HEK293 (cell line): ENCODE data around the gene ZBTB24.
A peak's percentile ranks its signal among the peaks of the same experiment; 100 is the strongest.
"Not testable (repeated sequence)": the region's sequence is repeated elsewhere in the genome, so short reads cannot be mapped to it uniquely, and the experiment has no call there.

Experiments used
- CTCF ChIA-PET: fragments of 350-600 bp; formaldehyde crosslinking; extraction: SDS; loops from one replicate; lab custom pipeline; 2021; ENCODE audit warnings: antibody characterized with exemption; lab: Yijun Ruan, JAX
- POLR2A ChIA-PET: fragments of 300-600 bp; formaldehyde crosslinking; extraction: SDS; loops from one replicate; lab custom pipeline; 2020; ENCODE audit warnings: antibody characterized with exemption, inconsistent platforms; lab: Yijun Ruan, JAX
- H3K27ac ChIP-seq: fragments of 200-500 bp; sonication (Bioruptor generic); 2 replicates; pipeline ENCODE4 v1.5.1; 2014; ENCODE audit warnings: low read depth, low read length, control low read depth, inconsistent platforms; ENCODE audit errors: extremely low read depth
- H3K36me3 ChIP-seq, 2 experiments: fragments of 200-500 bp in 1 of 2; sonication (Bioruptor generic) in 1 of 2; 1 replicate in 1 of 2; 2 replicates in 1 of 2; pipeline ENCODE4 v1.5.1; 2014 to 2017; ENCODE audit warnings: inconsistent platforms in 2 of 2, low read length in 2 of 2; ENCODE audit not compliant: control insufficient read depth in 2 of 2, insufficient read depth in 1 of 2
- H3K4me1 ChIP-seq: fragments of 200-500 bp; sonication (Bioruptor generic); 2 replicates; pipeline ENCODE4 v1.5.1; 2014; ENCODE audit warnings: mild to moderate bottlenecking, low read length, inconsistent platforms; ENCODE audit not compliant: control insufficient read depth, insufficient read depth
- H3K4me3 ChIP-seq: 2 replicates; pipeline ENCODE4 v1.5.1; 2011; ENCODE audit warnings: low read depth, mild to moderate bottlenecking, control low read depth, low read length, moderate library complexity
- H3K9me3 ChIP-seq: fragments of 200-500 bp; sonication (Bioruptor generic); 2 replicates; pipeline ENCODE4 v1.5.1; 2014; ENCODE audit warnings: low read depth, low read length, inconsistent platforms; ENCODE audit not compliant: control insufficient read depth, insufficient read depth
- ZFHX2 ChIP-seq: fragments of 450-650 bp; formaldehyde crosslinking; conservative IDR thresholded peaks from 2 replicates; pipeline ENCODE4 v1.5.1; 2016; ENCODE audit warnings: missing biosample characterization, missing genetic modification characterization
- ZNF112 ChIP-seq: fragments of 450-650 bp; formaldehyde crosslinking; IDR thresholded peaks from 2 replicates; pipeline ENCODE4 v1.5.0; 2017; ENCODE audit warnings: missing biosample characterization, missing genetic modification characterization
- ZNF121 ChIP-seq: fragments of 450-650 bp; formaldehyde crosslinking; IDR thresholded peaks from 2 replicates; pipeline ENCODE4 v1.5.1; 2016; ENCODE audit warnings: missing biosample characterization, missing genetic modification characterization
- ZNF146 ChIP-seq: fragments of 450-650 bp; formaldehyde crosslinking; IDR thresholded peaks from 2 replicates; pipeline ENCODE4 v1.5.1; 2016; ENCODE audit warnings: missing biosample characterization, missing genetic modification characterization
- ZNF169 ChIP-seq: fragments of 450-650 bp; formaldehyde crosslinking; IDR thresholded peaks from 2 replicates; pipeline ENCODE4 v1.5.1; 2016; ENCODE audit warnings: missing biosample characterization, missing genetic modification characterization
- ZNF23 ChIP-seq: fragments of 450-650 bp; formaldehyde crosslinking; IDR thresholded peaks from 2 replicates; pipeline ENCODE4 v1.5.1; 2016; ENCODE audit warnings: missing biosample characterization, missing genetic modification characterization, borderline replicate concordance
- ZNF664 ChIP-seq: fragments of 450-650 bp; formaldehyde crosslinking; IDR thresholded peaks from 2 replicates; pipeline ENCODE4 v1.5.1; 2016; ENCODE audit warnings: missing biosample characterization, missing genetic modification characterization
- ZNF747 ChIP-seq: fragments of 450-650 bp; formaldehyde crosslinking; IDR thresholded peaks from 2 replicates; pipeline ENCODE4 v1.5.1; 2016; ENCODE audit warnings: missing biosample characterization, missing genetic modification characterization
- ZNF830 ChIP-seq: fragments of 450-650 bp; IDR thresholded peaks from 2 replicates; pipeline ENCODE4 v1.5.0; 2018; ENCODE audit warnings: missing biosample characterization, missing genetic modification characterization, low read depth, mild to moderate bottlenecking, moderate library complexity
- ZNF837 ChIP-seq: fragments of 450-650 bp; formaldehyde crosslinking; IDR thresholded peaks from 2 replicates; pipeline ENCODE4 v1.5.1; 2016; ENCODE audit warnings: missing biosample characterization, missing genetic modification characterization
- TF ChIP-seq, protein P1 (sequence below): fragments of 450-650 bp; formaldehyde crosslinking; IDR thresholded peaks from 2 replicates; pipeline ENCODE4 v1.5.1; 2016; ENCODE audit warnings: missing biosample characterization, missing genetic modification characterization
- TF ChIP-seq, protein P2 (sequence below): fragments of 450-650 bp; formaldehyde crosslinking; IDR thresholded peaks from 2 replicates; pipeline ENCODE4 v1.5.1; 2016; ENCODE audit warnings: missing biosample characterization, missing genetic modification characterization
- TF ChIP-seq, protein P3 (sequence below): fragments of 450-650 bp; formaldehyde crosslinking; IDR thresholded peaks from 2 replicates; pipeline ENCODE4 v1.5.1; 2016; ENCODE audit warnings: missing biosample characterization, missing genetic modification characterization
- TF ChIP-seq, protein P4 (sequence below): fragments of 450-650 bp; formaldehyde crosslinking; IDR thresholded peaks from 2 replicates; pipeline ENCODE4 v1.5.1; 2016; ENCODE audit warnings: missing biosample characterization, missing genetic modification characterization
- TF ChIP-seq, protein P5 (sequence below): fragments of 450-650 bp; formaldehyde crosslinking; IDR thresholded peaks from 2 replicates; pipeline ENCODE4 v1.5.1; 2016; ENCODE audit warnings: missing biosample characterization, missing genetic modification characterization

Gene ZBTB24

DNA sequence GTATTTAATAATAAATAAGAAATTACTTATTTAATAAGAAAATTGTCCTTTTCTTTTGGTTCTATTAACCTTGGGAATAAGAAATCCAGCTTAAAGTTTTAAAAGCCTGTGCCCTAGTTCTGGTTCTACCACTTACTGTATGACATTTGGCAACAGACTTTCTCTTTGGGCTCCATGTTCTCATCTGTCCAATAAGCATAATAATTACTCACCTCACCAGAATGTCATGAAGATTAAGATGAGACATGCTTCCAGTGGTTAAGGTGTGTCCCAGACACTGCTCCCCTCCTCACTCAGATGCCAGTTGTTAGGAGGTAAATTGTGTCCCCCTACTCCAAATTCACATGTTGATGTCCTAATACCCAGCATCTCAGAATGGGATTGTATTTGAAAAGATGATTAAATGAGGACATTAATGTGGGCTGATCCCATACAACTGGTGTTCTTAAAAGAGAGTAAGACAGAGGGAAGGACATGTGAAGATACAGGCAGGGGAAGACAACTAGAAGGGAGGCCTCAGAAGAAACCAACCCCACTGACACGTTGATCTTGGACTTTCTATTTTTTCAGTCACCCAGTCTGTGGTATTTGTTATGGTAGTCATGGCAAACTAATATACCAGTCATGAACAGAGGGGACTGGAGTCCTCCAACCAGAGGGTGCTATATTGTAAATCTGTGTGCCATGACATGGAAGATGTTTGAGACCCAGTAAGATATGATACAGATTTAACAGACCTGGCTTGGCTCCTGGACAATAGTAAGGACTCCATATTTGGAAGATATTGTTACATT, 21.1 kb downstream of the ZBTB24 start:
- no peaks in the 10 kb centered on the region for H3K4me1 ChIP-seq
- TF ChIP-seq, protein P1, sequence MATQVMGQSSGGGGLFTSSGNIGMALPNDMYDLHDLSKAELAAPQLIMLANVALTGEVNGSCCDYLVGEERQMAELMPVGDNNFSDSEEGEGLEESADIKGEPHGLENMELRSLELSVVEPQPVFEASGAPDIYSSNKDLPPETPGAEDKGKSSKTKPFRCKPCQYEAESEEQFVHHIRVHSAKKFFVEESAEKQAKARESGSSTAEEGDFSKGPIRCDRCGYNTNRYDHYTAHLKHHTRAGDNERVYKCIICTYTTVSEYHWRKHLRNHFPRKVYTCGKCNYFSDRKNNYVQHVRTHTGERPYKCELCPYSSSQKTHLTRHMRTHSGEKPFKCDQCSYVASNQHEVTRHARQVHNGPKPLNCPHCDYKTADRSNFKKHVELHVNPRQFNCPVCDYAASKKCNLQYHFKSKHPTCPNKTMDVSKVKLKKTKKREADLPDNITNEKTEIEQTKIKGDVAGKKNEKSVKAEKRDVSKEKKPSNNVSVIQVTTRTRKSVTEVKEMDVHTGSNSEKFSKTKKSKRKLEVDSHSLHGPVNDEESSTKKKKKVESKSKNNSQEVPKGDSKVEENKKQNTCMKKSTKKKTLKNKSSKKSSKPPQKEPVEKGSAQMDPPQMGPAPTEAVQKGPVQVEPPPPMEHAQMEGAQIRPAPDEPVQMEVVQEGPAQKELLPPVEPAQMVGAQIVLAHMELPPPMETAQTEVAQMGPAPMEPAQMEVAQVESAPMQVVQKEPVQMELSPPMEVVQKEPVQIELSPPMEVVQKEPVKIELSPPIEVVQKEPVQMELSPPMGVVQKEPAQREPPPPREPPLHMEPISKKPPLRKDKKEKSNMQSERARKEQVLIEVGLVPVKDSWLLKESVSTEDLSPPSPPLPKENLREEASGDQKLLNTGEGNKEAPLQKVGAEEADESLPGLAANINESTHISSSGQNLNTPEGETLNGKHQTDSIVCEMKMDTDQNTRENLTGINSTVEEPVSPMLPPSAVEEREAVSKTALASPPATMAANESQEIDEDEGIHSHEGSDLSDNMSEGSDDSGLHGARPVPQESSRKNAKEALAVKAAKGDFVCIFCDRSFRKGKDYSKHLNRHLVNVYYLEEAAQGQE (tag by site-specific recombination): no peak
- TF ChIP-seq ZFHX2 (tag by site-specific recombination) (no peak), ZNF830 (no peak), ZNF747 (tag by site-specific recombination) (no peak), ZNF112 (tag by site-specific recombination) (no peak), ZNF23 (tag by site-specific recombination) (no peak), ZNF837 (tag by site-specific recombination) (no peak), ZNF169 (no peak)
- TF ChIP-seq, protein P2, sequence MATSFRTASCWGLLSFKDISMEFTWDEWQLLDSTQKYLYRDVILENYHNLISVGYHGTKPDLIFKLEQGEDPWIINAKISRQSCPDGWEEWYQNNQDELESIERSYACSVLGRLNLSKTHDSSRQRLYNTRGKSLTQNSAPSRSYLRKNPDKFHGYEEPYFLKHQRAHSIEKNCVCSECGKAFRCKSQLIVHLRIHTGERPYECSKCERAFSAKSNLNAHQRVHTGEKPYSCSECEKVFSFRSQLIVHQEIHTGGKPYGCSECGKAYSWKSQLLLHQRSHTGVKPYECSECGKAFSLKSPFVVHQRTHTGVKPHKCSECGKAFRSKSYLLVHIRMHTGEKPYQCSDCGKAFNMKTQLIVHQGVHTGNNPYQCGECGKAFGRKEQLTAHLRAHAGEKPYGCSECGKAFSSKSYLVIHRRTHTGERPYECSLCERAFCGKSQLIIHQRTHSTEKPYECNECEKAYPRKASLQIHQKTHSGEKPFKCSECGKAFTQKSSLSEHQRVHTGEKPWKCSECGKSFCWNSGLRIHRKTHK: no peak
- TF ChIP-seq, all 188 proteins: peak for 0
- H3K27ac ChIP-seq: no peak overlapping the region
- no peaks in the 10 kb centered on the region for H3K9me3 ChIP-seq
- H3K36me3 ChIP-seq: peaks cover 41 to 63% of the 10 kb centered on the region in 2 experiments
- no peak overlapping the region for H3K4me3 ChIP-seq
- POLR2A ChIA-PET: no interaction called here
- CTCF ChIA-PET: interaction anchor here (0.8 to 1.6 kb wide), 3 partner anchors 12 to 23 kb away, joined by 3 to 7 read pairs (median 4); no protein-coding TSS in a partner anchor

DNA sequence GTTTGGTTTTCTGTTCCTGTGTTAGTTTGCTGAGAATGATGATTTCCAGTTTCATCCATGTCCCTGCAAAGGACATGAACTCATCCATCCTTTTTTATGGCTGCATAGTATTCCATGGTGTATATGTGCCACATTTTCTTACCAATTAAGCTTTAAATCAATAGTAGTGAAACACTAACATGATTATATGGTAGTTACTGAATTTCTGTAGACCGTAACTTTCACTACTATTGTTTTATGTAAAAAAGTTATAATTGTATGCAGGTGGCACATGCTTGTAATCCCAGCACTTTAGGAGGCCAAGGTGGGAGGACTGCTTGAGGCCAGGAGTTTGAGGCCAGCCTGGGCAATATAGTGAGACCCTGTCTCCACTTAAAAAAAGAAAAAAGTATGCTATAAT, 21.8 kb downstream of the ZBTB24 start:
- H3K9me3 ChIP-seq, H3K4me3 ChIP-seq, H3K27ac ChIP-seq, POLR2A ChIA-PET, H3K4me1 ChIP-seq: not testable (repeated sequence)
- CTCF ChIA-PET: interaction anchor here (0.8 to 1.6 kb wide), 2 partner anchors 12 to 24 kb away, joined by 3 to 4 read pairs; no protein-coding TSS in a partner anchor
- peaks cover 34 to 56% of the 10 kb centered on the region in 2 experiments for H3K36me3 ChIP-seq
- TF ChIP-seq ZNF664 (tag by site-specific recombination) (0 out of 2 replicates have a peak, but pooled peaks have one; percentile 25), ZNF121 (tag by site-specific recombination) (peak; percentile 40; the same call in 1 of the 2 replicates), ZNF146 (tag by site-specific recombination) (peak; percentile 99)
- TF ChIP-seq, protein P3, sequence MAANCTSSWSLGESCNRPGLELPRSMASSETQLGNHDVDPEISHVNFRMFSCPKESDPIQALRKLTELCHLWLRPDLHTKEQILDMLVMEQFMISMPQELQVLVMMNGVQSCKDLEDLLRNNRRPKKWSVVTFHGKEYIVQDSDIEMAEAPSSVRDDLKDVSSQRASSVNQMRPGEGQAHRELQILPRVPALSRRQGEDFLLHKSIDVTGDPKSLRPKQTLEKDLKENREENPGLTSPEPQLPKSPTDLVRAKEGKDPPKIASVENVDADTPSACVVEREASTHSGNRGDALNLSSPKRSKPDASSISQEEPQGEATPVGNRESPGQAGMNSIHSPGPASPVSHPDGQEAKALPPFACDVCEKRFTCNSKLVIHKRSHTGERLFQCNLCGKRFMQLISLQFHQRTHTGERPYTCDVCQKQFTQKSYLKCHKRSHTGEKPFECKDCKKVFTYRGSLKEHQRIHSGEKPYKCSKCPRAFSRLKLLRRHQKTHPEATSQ (tag by site-specific recombination): 0 out of 2 replicates have a peak, but pooled peaks have one; percentile 19
- TF ChIP-seq, protein P4, sequence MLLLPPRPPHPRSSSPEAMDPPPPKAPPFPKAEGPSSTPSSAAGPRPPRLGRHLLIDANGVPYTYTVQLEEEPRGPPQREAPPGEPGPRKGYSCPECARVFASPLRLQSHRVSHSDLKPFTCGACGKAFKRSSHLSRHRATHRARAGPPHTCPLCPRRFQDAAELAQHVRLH: peak; percentile 92
- TF ChIP-seq, protein P5, sequence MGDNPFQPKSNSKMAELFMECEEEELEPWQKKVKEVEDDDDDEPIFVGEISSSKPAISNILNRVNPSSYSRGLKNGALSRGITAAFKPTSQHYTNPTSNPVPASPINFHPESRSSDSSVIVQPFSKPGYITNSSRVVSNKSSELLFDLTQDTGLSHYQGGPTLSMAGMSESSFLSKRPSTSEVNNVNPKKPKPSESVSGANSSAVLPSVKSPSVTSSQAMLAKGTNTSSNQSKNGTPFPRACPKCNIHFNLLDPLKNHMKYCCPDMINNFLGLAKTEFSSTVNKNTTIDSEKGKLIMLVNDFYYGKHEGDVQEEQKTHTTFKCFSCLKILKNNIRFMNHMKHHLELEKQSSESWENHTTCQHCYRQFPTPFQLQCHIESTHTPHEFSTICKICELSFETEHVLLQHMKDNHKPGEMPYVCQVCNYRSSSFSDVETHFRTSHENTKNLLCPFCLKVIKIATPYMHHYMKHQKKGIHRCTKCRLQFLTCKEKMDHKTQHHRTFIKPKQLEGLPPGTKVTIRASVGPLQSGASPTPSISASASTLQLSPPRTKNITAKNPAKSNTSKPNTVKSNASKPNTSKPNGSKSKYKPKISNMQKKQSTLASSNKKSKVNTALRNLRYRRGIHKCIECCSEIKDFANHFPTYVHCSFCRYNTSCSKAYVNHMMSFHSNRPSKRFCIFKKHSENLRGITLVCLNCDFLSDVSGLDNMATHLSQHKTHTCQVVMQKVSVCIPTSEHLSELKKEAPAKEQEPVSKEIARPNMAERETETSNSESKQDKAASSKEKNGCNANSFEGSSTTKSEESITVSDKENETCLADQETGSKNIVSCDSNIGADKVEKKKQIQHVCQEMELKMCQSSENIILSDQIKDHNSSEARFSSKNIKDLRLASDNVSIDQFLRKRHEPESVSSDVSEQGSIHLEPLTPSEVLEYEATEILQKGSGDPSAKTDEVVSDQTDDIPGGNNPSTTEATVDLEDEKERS: peak; percentile 80; the same call in 1 of the 2 replicates
